ENCODE results near the gene PRSS35.

DNA sequence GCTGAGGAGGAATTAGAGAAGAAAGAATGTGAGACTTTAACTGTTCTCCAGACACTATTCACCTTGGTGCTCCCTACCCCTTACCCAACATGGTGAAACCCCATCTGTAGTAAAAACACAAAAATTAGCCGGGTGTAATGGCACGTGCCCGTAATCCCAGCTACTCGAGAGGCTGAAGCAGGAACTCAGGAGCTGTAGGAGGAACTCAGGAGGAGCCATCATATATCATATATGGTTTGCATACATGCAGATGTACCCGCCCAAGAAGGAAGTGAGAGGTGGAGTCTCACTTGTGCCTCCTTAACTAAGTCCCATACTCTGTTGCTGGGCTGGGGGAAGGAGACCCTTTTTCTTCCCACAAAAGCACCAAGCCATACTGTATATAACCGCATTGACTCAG, 46.0 kb upstream of the PRSS35 start:
- TF ChIP-seq, protein P1, sequence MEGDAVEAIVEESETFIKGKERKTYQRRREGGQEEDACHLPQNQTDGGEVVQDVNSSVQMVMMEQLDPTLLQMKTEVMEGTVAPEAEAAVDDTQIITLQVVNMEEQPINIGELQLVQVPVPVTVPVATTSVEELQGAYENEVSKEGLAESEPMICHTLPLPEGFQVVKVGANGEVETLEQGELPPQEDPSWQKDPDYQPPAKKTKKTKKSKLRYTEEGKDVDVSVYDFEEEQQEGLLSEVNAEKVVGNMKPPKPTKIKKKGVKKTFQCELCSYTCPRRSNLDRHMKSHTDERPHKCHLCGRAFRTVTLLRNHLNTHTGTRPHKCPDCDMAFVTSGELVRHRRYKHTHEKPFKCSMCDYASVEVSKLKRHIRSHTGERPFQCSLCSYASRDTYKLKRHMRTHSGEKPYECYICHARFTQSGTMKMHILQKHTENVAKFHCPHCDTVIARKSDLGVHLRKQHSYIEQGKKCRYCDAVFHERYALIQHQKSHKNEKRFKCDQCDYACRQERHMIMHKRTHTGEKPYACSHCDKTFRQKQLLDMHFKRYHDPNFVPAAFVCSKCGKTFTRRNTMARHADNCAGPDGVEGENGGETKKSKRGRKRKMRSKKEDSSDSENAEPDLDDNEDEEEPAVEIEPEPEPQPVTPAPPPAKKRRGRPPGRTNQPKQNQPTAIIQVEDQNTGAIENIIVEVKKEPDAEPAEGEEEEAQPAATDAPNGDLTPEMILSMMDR (IDR thresholded peaks at IDR 0.05) = no peak
- no peak for TF ChIP-seq EP300 (IDR thresholded peaks at IDR 0.05)
